NT2/D1 (cell line): ENCODE measurements around the gene MAN1B1.
"Not testable (repeated sequence)": the region's sequence is repeated elsewhere in the genome, so short reads cannot be mapped to it uniquely, and the experiment has no call there.

Experiments used
- DNase-seq: peaks from one replicate; pipeline ENCODE4 v3.0.0-alpha.2; 2011; ENCODE audit warnings: low read depth, low spot score
- H3K27me3 ChIP-seq: 2 replicates; pipeline ENCODE4 v1.6.0; 2011; ENCODE audit warnings: mild to moderate bottlenecking; ENCODE audit not compliant: insufficient read length, insufficient read depth
- H3K36me3 ChIP-seq: 2 replicates; pipeline ENCODE4 v1.6.1; 2011; ENCODE audit warnings: mild to moderate bottlenecking, low read length, mixed read lengths; ENCODE audit not compliant: insufficient read depth, insufficient read length
- H3K4me1 ChIP-seq: 2 replicates; pipeline ENCODE4 v1.5.1; 2011; ENCODE audit not compliant: insufficient read depth, insufficient read length
- H3K4me3 ChIP-seq: 2 replicates; pipeline ENCODE4 v1.5.1; 2011; ENCODE audit warnings: low read depth; ENCODE audit not compliant: insufficient read length
- H3K9ac ChIP-seq: 2 replicates; pipeline ENCODE4 v1.6.0; 2011; ENCODE audit warnings: low read depth; ENCODE audit not compliant: insufficient read length
- H3K9me3 ChIP-seq: 2 replicates; pipeline ENCODE4 v1.5.1; 2011; ENCODE audit warnings: mild to moderate bottlenecking, low read length; ENCODE audit not compliant: insufficient read depth
- SUZ12 ChIP-seq: IDR thresholded peaks from 2 replicates; pipeline ENCODE4 v1.6.1; 2011; ENCODE audit not compliant: insufficient read length, insufficient read depth; ENCODE audit errors: extremely low read depth
- YY1 ChIP-seq: IDR thresholded peaks from 2 replicates; pipeline ENCODE4 v1.6.1; 2011; ENCODE audit not compliant: insufficient read length, insufficient read depth
- ZNF274 ChIP-seq: IDR thresholded peaks from 2 replicates; pipeline ENCODE4 v1.6.1; 2011; ENCODE audit warnings: mild to moderate bottlenecking, low read depth, low read length

MAN1B1 gene

DNA sequence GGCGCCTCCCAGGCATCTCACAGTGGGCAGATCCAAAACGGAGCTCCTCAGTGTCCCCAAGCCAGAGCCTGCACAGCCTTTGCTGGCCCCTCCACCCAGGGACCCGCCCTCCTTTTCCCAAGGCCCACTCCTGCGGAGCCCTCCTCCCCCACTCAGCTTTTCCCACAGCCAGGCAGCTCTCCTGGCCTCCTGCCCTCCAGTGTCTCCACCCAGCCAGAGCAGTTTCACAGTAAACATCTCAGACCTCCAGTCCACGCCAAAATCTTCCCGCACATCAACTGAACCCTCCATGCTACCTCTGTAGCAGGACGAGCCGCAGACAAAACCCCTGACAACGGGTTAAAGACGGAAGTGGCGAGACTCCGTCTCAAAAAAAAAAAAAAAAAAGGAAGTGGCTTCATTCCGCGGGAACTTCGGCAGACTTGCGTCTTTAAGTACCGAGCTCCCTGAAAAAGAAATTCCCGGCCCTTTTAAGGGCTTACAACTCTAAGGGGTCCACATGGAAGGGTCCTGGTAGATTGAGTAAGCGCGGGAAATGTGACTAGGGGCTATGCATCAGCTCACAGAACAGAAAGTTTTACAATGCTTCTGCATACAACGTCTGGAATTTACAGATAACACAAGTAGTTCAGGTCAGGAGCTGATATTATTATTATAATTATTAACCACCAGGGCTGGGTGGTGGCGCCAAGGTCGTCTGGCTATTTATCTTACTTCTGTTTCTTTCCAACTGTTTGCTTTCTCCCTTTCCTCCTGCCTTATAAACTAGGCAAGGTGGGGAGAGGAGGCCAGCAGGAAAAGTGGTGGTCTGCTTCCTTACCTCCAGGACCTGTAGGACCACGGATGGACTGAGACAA lies 40.7 kb downstream of the MAN1B1 start:
- DNase-seq = no peak
- Histone ChIP-seq H3K36me3 (no peaks in the 10 kb centered on the region), H3K9me3 (no peaks in the 10 kb centered on the region), H3K27me3 (peaks cover 14% of the 10 kb centered on the region), H3K9ac (peak overlapping the region; percentile 99), H3K4me1 (no peaks in the 10 kb centered on the region), H3K4me3 (peak overlapping the region; percentile 3)
- TF ChIP-seq YY1 (no peak), SUZ12 (no peak), ZNF274 (no peak)

DNA sequence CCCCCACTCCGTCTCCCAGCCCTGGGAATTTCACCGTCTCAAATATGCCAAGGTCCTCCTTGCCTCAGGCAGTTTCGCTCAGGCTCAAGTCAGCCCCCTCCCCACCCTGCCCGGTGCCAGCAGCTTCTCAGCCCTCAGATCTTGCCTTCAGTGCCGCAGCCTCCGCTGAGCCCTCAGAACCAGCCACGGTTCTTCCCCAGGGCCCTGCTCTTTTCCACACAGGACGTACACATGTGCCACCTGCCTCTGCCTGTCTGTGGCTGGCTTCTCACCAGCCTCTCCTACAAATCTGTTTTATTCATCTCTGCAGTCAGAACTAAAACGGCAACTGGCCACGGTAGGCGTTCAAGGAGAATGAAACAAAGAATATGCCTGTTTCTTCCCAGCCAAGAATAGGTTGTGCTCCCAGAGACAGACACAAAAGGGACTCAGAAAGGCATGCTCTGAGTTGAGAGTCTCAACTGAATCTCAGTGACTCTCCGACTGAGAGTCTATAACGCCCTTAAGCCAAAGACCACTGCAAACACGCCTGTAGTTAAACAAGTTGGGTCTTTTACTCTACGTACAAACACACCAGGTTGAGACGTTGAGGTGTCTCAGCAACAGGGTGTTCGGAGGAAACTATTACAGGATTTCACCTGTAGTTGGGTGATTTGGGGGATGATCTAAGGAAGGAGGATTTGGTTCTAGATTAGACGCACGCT lies 41.5 kb downstream of the MAN1B1 start:
- Histone ChIP-seq H3K4me1 (no peaks in the 10 kb centered on the region), H3K36me3 (no peaks in the 10 kb centered on the region), H3K9me3 (no peaks in the 10 kb centered on the region), H3K27me3 (peaks cover 19% of the 10 kb centered on the region), H3K4me3 (peak overlapping the region; percentile 90), H3K9ac (peak overlapping the region; percentile 99)
- no peak for TF ChIP-seq SUZ12
- TF ChIP-seq YY1 = no peak
- no peak for TF ChIP-seq ZNF274
- DNase-seq = no peak

DNA sequence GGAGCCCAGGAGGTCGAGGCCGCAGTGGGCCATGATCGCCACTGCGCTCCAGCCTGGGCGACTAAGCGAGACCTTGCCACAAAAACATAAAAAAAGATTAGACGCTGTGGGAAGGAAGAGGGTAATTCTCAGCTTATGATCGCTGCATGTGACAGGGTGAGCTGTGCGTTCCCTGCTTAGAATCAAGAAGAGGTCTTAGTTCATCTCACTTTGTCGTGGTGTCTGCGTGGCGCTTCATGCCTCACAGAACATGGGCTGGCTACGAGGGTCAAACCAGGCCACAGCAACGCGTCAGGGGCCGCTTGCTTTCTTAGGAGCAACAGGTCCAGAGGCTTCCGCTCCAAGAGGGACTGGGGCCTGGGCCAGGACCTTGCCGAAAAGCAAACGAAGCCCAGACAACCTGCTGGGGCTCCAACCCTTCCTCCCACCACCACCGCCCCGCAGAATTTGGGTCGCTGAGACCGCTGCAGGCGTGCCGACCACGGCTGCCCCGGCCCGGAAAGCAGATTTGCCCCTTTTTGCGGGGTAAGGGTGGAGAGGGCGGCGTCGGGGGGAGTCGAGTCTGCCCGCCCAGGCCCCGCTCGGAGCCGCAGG lies 42.2 kb downstream of the MAN1B1 start:
- no peak for DNase-seq

DNA sequence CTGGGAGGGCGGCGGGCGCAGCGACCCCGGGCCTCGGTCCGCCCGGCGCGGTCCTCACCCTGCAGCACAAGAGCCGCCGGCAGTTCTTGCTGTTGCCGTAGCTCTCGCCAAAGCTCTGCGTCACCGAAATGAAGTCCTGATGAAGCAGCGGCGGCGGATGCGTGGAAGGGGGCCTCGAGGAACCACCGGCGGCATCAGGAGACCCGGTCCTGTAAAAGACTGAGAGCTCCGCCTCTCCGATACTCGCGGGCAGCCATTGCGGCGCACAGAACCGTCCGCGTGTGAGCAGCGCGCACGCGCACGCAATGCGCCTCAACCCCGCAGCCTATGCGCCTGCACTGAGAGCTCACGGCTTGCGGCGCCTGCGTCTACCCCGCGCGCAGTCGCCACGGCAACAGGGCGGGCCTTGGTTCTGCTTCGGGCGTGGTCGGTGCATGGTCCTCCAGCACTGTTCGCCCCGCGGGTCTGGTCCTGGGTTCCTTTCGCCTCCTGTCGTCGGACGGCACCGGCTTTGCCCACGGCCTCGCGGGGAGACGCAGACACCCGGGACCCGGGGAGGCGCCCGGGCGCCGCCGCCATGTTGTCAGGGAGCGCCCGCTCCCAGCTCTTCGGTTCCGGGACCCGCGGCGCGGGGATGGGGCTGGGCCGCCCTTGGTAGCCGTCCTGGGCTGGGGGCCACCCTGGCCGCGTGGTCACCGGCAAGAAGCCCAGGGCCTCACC lies 42.8 kb downstream of the MAN1B1 start:
- no peaks in the 10 kb centered on the region for H3K36me3 ChIP-seq
- peaks cover 25% of the 10 kb centered on the region for H3K27me3 ChIP-seq
- no peaks in the 10 kb centered on the region for H3K9me3 ChIP-seq
- H3K4me1 ChIP-seq = no peaks in the 10 kb centered on the region
- peak overlapping the region; percentile 99 for H3K9ac ChIP-seq
- peak; percentile 81 for DNase-seq
- H3K4me3 ChIP-seq = peak overlapping the region; percentile 90
- no peak for TF ChIP-seq ZNF274
- TF ChIP-seq SUZ12 = no peak
- peak; percentile 81 for TF ChIP-seq YY1

More for the DNA sequence above, 42.2 kb downstream of the MAN1B1 start:
- Histone ChIP-seq H3K36me3 (no peaks in the 10 kb centered on the region), H3K9me3 (no peaks in the 10 kb centered on the region), H3K27me3 (peaks cover 22% of the 10 kb centered on the region), H3K9ac (peak overlapping the region; percentile 99), H3K4me3 (peak overlapping the region; percentile 90), H3K4me1 (no peaks in the 10 kb centered on the region)
- TF ChIP-seq ZNF274 (no peak), YY1 (no peak), SUZ12 (no peak)

DNA sequence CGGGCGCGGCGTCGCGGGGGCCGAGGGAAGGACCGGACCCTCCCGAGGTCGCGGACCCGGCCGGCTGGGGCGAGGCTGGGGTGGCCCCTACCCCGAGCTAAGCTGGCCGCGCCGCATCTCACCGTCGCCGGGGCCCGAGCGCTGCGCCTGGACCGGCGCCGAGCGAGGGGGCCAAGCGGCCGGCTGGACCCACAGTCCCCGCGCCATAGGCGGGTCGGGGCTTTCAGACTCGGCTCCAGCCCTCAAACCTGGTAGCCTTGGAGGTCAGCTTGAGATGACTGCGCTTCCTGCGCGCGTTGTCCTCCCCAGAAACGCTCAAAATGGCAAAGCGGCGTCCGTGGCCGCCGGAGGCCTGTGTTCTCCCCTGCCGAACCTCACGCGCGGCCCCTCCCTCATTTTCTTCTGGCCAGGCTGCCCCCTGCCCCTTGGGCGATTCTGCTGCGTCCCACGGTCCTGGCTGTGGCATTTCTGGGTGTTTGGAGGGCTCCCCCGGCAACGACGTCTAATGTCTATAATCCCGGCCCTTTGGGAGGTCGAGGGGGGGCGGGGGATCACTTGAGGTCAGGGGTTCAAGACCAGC lies 43.5 kb downstream of the MAN1B1 start:
- Histone ChIP-seq H3K4me3 (peak overlapping the region; percentile 90), H3K9me3 (no peaks in the 10 kb centered on the region), H3K27me3 (peaks cover 25% of the 10 kb centered on the region), H3K9ac (peak overlapping the region; percentile 99), H3K4me1 (no peaks in the 10 kb centered on the region), H3K36me3 (no peaks in the 10 kb centered on the region)
- no peak for TF ChIP-seq YY1
- no peak for TF ChIP-seq SUZ12
- TF ChIP-seq ZNF274 = no peak
- DNase-seq = no peak

DNA sequence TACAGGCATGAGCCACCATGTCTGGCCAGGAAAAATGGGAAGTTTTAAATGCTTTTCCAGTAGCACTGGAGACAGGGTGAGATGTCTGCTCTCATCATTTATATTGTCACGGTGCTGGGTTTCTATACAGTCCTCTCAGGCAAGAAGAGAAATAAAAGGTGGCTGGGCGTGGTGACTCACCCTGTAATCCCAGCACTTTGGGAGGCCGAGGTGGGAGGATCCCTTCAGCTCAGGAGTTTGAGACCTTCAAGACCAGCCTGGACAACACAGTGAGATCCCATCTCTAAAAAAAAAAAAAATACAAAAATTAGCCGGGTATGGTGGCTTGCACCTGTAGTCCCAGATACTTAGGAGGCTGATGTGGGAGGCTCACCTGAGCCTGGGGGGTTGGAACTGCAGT lies 47.4 kb downstream of the MAN1B1 start:
- Histone ChIP-seq H3K9me3 (no peaks in the 10 kb centered on the region), H3K4me1 (peaks cover 16% of the 10 kb centered on the region), H3K36me3 (no peaks in the 10 kb centered on the region), H3K4me3 (no peak overlapping the region), H3K9ac (no peak overlapping the region), H3K27me3 (peaks cover 54% of the 10 kb centered on the region)
- no peak for DNase-seq
- no peak for TF ChIP-seq ZNF274
- no peak for TF ChIP-seq YY1
- TF ChIP-seq SUZ12 = no peak

DNA sequence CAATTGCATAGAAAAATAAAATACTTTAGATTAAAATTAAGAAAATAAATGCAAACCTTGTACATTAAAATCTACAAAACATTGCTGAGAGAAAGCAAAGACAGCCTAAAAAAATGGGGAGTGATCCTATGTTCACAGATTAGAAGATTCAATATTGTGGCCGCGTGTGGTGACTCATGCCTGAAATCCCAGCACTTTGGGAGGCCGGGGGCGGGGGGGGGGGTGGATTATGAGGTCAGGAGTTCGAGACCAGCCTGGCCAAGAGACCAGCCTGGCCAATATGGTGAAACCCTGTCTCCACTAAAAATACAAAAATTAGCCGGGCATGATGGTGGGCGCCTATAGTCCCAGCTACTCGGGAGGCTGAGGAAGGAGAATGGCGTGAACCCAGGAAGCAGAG lies 48.4 kb downstream of the MAN1B1 start:
- H3K27me3 ChIP-seq = peaks cover 63% of the 10 kb centered on the region
- not testable (repeated sequence) for H3K36me3 ChIP-seq, H3K4me3 ChIP-seq, DNase-seq, H3K9ac ChIP-seq, H3K9me3 ChIP-seq
- H3K4me1 ChIP-seq = peaks cover 20% of the 10 kb centered on the region
